Measurements from ENCODE around the gene MSH6. TPM values are rescaled to one million over a fixed set of nuclear protein-coding genes. Genes with fewer than 3 reads are reported as not detected.

Gene MSH6
- total and polyA plus RNA-seq, 2 experiments from 2014 or later: 50.6 to 82.7 TPM

DNA sequence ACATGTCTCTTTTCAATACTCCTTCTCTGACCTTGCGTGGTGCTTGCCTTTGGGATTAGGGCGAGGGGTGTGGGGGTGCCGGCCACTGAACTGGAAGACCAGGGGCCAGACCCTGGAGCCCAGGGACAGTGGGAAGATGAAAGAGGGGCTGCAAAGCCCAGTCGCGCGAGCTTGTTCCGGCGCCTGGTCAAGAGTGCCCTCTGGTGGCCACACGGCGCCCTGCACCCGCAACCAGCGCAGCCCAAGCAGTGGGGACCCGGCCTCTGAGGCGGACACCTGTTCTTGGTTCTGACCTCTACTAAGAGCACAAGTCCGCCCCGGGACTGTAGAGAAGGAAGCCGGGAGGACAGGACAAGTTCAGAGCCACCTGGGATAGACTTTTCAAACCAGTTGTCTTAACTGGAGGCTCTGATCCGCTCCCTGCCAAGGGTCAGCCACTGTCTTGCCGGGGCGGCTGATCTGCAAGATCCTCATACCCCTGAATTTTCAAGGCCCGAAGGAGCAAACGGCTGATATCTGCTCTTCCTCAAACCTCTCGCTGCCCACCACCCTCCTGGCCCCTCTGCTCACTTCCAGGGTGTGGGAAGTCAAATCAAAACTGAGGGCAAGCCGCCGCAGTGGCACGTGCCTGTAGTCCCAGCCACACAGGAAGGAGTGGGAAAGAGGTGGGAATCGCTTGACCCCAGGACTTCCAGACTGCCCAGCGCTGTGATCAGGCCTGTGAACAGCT lies 14.9 kb upstream of the MSH6 start:
- Histone ChIP-seq H3K79me2 (no peaks in the 10 kb centered on the region), H3K4me3 (no peak overlapping the region), H3K27ac (no peak overlapping the region), H3K9me2 (replicated peaks; ENCODE audit: insufficient read depth) (no peaks in the 10 kb centered on the region), H3K9me3 (ENCODE audit: low read depth) (no peaks in the 10 kb centered on the region), H3K27me3 (no peaks in the 10 kb centered on the region), H3K4me2 (peak overlapping the region; percentile 71), H3K36me3 (replicated peaks; ENCODE audit: insufficient read depth, low read depth) (no peaks in the 10 kb centered on the region), H2AFZ (peak overlapping the region; percentile 19), H4K20me1 (ENCODE audit: insufficient read depth, poor library complexity, severe bottlenecking) (no peaks in the 10 kb centered on the region), H3K4me1 (ENCODE audit: insufficient read depth) (no peaks in the 10 kb centered on the region)
- no peak for TF ChIP-seq EZH2phosphoT487 (IDR thresholded peaks at IDR 0.05; ENCODE audit: low read depth, severe bottlenecking, unreplicated experiment)
- TF ChIP-seq, protein P1, sequence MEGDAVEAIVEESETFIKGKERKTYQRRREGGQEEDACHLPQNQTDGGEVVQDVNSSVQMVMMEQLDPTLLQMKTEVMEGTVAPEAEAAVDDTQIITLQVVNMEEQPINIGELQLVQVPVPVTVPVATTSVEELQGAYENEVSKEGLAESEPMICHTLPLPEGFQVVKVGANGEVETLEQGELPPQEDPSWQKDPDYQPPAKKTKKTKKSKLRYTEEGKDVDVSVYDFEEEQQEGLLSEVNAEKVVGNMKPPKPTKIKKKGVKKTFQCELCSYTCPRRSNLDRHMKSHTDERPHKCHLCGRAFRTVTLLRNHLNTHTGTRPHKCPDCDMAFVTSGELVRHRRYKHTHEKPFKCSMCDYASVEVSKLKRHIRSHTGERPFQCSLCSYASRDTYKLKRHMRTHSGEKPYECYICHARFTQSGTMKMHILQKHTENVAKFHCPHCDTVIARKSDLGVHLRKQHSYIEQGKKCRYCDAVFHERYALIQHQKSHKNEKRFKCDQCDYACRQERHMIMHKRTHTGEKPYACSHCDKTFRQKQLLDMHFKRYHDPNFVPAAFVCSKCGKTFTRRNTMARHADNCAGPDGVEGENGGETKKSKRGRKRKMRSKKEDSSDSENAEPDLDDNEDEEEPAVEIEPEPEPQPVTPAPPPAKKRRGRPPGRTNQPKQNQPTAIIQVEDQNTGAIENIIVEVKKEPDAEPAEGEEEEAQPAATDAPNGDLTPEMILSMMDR (IDR thresholded peaks at IDR 0.05; ENCODE audit: poor library complexity): peak; percentile 96
- WGBS (ENCODE audit: low lambda C conversion rate, missing lambda C conversion rate): 37% methylated on average over 28 of the region's 28 CpGs
- peak; percentile 77 for DNase-seq (ENCODE audit: low spot score)

DNA sequence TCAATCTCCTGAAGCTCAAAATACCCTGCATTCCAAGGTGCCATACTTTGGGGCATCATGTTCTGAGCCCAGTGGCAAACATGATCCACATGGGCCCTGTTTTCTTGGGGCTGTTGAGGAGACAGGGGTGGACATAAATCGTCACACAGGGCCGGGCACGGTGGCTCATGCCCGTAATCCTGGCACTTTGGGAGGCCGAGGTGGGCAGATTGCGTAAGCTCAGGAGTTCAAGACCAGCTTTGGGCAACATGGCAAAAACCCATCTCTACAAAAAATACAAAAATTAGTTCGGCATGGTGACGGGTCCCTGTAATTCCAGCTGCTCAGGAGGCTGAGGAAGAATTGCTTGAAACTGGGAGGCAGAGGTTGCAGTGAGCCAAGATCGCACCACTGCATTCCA lies 13.6 kb upstream of the MSH6 start:
- TF ChIP-seq, protein P1 (IDR thresholded peaks at IDR 0.05; ENCODE audit: poor library complexity): no peak
- TF ChIP-seq EZH2 (IDR thresholded peaks at IDR 0.05; ENCODE audit: borderline replicate concordance) (no peak), EZH2phosphoT487 (IDR thresholded peaks at IDR 0.05; ENCODE audit: low read depth, severe bottlenecking, unreplicated experiment) (no peak)
- DNase-seq (ENCODE audit: low spot score): no peak
- 93% methylated on average over 9 of the region's 9 CpGs for WGBS (ENCODE audit: low lambda C conversion rate, missing lambda C conversion rate)

DNA sequence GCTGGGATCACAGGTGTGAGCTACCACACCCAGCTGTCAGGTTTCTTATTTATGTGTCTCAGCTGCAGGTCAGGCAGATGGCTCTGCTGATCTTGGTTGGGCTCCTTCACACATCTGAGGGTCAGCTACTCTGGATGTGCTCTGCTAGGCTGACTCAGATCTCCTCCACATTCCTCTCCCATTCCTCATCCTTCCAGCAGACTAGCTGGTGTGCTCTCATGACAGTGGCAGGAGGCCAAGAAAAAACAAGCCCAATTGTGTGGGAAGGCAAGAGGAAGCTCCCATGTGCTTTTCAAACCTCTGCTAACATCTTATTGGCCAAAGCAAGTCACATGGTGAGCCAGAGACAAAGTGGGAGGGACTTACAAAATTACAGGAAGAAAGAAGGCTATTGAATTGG lies 11.7 kb upstream of the MSH6 start:
- no peaks in the 10 kb centered on the region for H3K36me3 ChIP-seq (replicated peaks; ENCODE audit: insufficient read depth, low read depth)
- H3K9me2 ChIP-seq (replicated peaks; ENCODE audit: insufficient read depth): no peaks in the 10 kb centered on the region
- no peaks in the 10 kb centered on the region for H3K79me2 ChIP-seq
- no peak overlapping the region for H2AFZ ChIP-seq
- no peak overlapping the region for H3K4me2 ChIP-seq
- no peaks in the 10 kb centered on the region for H3K9me3 ChIP-seq (ENCODE audit: low read depth)
- no peak for TF ChIP-seq EZH2 (IDR thresholded peaks at IDR 0.05; ENCODE audit: borderline replicate concordance)
- TF ChIP-seq, protein P1 (IDR thresholded peaks at IDR 0.05; ENCODE audit: poor library complexity): no peak
- TF ChIP-seq EZH2phosphoT487 (IDR thresholded peaks at IDR 0.05; ENCODE audit: low read depth, severe bottlenecking, unreplicated experiment): no peak
- no peaks in the 10 kb centered on the region for H4K20me1 ChIP-seq (ENCODE audit: insufficient read depth, poor library complexity, severe bottlenecking)
- H3K27me3 ChIP-seq: no peaks in the 10 kb centered on the region
- H3K27ac ChIP-seq: no peak overlapping the region
- H3K4me1 ChIP-seq (ENCODE audit: insufficient read depth): peaks cover under 1% of the 10 kb centered on the region
- no peak overlapping the region for H3K4me3 ChIP-seq
- peak; percentile 54 for DNase-seq (ENCODE audit: low spot score)

More for the DNA sequence above, 13.6 kb upstream of the MSH6 start:
- Histone ChIP-seq H3K4me2 (no peak overlapping the region), H3K27ac (no peak overlapping the region), H3K9me3 (ENCODE audit: low read depth) (no peaks in the 10 kb centered on the region), H3K79me2 (no peaks in the 10 kb centered on the region), H3K4me3 (no peak overlapping the region), H3K4me1 (ENCODE audit: insufficient read depth) (no peaks in the 10 kb centered on the region), H3K36me3 (replicated peaks; ENCODE audit: insufficient read depth, low read depth) (no peaks in the 10 kb centered on the region), H4K20me1 (ENCODE audit: insufficient read depth, poor library complexity, severe bottlenecking) (no peaks in the 10 kb centered on the region), H3K9me2 (replicated peaks; ENCODE audit: insufficient read depth) (no peaks in the 10 kb centered on the region), H2AFZ (no peak overlapping the region), H3K27me3 (no peaks in the 10 kb centered on the region)

Measured in hepatocyte (in vitro differentiated cells).